PC-3 (cell line): ENCODE measurements around the gene TCEANC.

Source experiments
- EZH2 ChIP-seq: fragments of 300-600 bp; sonication (generic); IDR thresholded peaks from one replicate; pipeline ENCODE4 v1.6.1; 2017; ENCODE audit warnings: antibody characterized with exemption, mild to moderate bottlenecking, low read length; ENCODE audit not compliant: unreplicated experiment
- EZH2phosphoT487 ChIP-seq: fragments of 300-600 bp; sonication (generic); IDR thresholded peaks from 2 replicates; pipeline ENCODE4 v1.6.1; 2018; ENCODE audit warnings: mild to moderate bottlenecking, antibody characterized with exemption, low read length, borderline replicate concordance
- TF ChIP-seq, protein P1 (sequence below): fragments of 300-600 bp; sonication (generic); conservative IDR thresholded peaks from 2 replicates; pipeline ENCODE4 v1.5.1; 2017; ENCODE audit warnings: antibody characterized with exemption, low read depth, mild to moderate bottlenecking, low read length

DNA sequence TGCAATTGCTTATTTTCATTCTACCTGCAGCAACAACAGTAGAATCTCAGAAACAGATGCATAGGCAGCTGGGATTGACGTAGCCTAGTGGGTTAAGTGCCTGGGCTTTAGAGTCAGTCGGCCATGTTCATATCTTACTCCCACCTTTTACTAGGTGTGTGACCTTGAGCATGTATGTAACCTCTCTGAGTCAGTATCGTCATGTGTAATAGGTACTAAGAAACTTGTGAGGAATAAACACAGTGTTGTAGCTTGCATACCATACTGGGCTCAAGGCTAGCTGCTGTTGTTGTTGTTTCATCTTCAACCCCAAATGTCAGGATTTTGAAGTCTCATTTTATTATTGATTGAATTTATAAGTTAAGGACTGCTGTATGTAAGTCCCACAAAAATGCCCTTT, 50.2 kb downstream of the TCEANC start:
- TF ChIP-seq, protein P1, sequence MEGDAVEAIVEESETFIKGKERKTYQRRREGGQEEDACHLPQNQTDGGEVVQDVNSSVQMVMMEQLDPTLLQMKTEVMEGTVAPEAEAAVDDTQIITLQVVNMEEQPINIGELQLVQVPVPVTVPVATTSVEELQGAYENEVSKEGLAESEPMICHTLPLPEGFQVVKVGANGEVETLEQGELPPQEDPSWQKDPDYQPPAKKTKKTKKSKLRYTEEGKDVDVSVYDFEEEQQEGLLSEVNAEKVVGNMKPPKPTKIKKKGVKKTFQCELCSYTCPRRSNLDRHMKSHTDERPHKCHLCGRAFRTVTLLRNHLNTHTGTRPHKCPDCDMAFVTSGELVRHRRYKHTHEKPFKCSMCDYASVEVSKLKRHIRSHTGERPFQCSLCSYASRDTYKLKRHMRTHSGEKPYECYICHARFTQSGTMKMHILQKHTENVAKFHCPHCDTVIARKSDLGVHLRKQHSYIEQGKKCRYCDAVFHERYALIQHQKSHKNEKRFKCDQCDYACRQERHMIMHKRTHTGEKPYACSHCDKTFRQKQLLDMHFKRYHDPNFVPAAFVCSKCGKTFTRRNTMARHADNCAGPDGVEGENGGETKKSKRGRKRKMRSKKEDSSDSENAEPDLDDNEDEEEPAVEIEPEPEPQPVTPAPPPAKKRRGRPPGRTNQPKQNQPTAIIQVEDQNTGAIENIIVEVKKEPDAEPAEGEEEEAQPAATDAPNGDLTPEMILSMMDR = no peak
- TF ChIP-seq EZH2phosphoT487 (no peak), EZH2 (no peak)
